Measurements from ENCODE around the gene POLR2F.

- TF ChIP-seq HMG20B (CRISPR knock-in tag; IDR thresholded peaks at IDR 0.05) (no peak), TAF1 (IDR thresholded peaks at IDR 0.05; ENCODE audit: control insufficient read depth, extremely low read depth, insufficient read depth, low read length, severe bottlenecking) (no peak), BHLHE40 (IDR thresholded peaks at IDR 0.05; ENCODE audit: low read length) (no peak), CBFA2T3 (IDR thresholded peaks at IDR 0.05) (no peak), KLF1 (tag; IDR thresholded peaks at IDR 0.05) (no peak), FOS (IDR thresholded peaks at IDR 0.05; ENCODE audit: extremely low read depth, insufficient read length) (no peak), RBFOX2 (IDR thresholded peaks at IDR 0.05; ENCODE audit: low read depth, low read length) (no peak), CTCF (IDR thresholded peaks at IDR 0.05 in 2 of 3, conservative IDR thresholded peaks at IDR 0.05 in 1 of 3; ENCODE audit: insufficient read depth in 2 of 3, low read depth in 1 of 3, low read length in 3 of 3) (no peak), NR4A1 (CRISPR knock-in tag; IDR thresholded peaks at IDR 0.05) (no peak), NR4A1 (tag; IDR thresholded peaks at IDR 0.05) (no peak)
- TF ChIP-seq, protein P1, sequence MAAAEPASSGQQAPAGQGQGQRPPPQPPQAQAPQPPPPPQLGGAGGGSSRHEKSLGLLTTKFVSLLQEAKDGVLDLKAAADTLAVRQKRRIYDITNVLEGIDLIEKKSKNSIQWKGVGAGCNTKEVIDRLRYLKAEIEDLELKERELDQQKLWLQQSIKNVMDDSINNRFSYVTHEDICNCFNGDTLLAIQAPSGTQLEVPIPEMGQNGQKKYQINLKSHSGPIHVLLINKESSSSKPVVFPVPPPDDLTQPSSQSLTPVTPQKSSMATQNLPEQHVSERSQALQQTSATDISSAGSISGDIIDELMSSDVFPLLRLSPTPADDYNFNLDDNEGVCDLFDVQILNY (CRISPR knock-in tag; IDR thresholded peaks at IDR 0.05), result no peak
- TF ChIP-seq, protein P2, sequence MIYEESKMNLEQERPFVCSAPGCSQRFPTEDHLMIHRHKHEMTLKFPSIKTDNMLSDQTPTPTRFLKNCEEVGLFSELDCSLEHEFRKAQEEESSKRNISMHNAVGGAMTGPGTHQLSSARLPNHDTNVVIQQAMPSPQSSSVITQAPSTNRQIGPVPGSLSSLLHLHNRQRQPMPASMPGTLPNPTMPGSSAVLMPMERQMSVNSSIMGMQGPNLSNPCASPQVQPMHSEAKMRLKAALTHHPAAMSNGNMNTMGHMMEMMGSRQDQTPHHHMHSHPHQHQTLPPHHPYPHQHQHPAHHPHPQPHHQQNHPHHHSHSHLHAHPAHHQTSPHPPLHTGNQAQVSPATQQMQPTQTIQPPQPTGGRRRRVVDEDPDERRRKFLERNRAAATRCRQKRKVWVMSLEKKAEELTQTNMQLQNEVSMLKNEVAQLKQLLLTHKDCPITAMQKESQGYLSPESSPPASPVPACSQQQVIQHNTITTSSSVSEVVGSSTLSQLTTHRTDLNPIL (CRISPR knock-in tag; IDR thresholded peaks at IDR 0.05), result no peak
Measured at GRCh38 chr22:38009000-38009806, 55.7 kb downstream of the POLR2F start.
